GM11168 (cell line): Measurements from ENCODE around the gene ADTRP.

Source experiments
- in situ Hi-C: fragments of 300-500 bp; cut with MboI; formaldehyde crosslinking; loops from one replicate; pipeline ENCODE4 v1.12.0; 2022; ENCODE audit warnings: low sequenced_read_pairs; ENCODE audit not compliant: unreplicated experiment

Gene ADTRP

GRCh38 chr6:11778036-11778435, 567 bp downstream of the ADTRP start:
- in situ Hi-C loops, result no loop called here

GRCh38 chr6:11775791-11776409, 2.7 kb downstream of the ADTRP start:
- in situ Hi-C loops, result no loop called here

- in situ Hi-C loops, result no loop called here
Observed at GRCh38 chr6:11774426-11774825, 4.2 kb downstream of the ADTRP start.

DNA sequence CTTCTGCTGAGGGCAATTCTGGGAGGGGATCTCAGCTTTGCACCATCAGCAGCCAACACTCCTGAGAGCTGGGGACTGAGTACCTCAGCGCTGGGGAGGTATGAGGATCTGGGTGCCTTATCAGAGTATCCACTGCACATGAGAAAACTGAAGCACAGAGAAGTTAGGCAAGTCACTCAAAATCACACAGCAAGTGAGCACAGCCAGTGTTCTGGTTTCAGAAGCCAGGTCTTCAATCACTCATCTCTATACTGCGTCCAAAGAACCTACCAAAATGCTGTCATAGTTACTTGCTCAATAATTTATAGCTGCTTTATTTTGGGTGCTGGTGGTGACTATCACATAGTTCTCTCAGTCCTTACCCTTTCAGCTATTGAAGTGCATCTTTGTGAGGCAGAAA, 5.0 kb downstream of the ADTRP start:
- in situ Hi-C loops, result no loop called here

DNA sequence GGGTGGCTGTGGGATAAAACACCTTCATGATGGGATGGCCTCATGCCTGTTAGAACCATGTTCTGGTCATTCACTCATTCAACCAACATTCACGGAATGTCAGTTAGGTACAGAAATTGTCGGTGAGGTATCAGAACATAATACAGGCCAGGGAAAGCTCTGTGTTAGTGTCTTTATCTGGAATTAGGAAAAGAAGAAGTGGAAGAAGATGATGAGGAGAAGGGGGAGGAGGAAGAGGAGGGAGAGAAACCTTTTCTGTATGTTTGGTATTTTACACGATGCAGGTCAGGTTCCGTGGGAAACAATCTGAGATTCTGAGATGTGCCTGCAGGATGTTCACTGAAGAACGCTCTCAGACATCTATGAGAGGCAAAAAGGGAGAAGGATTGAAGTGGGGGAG, 5.6 kb downstream of the ADTRP start:
- in situ Hi-C loops, result no loop called here

GRCh38 chr6:11772109-11772825, 6.3 kb downstream of the ADTRP start:
- in situ Hi-C loops, result no loop called here

DNA sequence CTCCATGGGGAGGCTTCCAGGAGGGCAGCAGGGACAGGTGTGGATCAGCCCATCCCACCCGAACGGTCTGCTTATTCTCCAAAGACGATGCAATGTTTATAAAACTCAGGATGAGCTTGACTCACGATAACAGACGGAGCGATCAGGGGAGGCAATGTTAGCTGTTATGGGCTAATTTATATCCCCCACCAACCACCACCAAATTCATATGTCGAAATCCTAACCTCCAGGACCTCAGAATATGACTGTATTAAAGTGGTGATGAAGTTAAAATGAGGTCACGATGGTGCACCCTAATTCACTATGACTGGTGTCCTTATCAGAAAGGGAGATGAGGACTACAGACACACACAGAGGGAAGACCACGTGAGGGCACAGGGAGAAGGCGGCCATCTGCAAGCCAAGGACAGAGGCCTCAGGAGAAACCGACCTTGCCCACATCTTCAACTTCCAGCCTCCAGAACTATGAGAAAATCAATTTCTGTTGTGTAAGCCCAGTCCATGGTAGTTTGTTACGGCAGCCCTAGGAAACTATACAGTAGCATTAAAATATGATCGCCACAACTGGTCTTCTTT, 7.0 kb downstream of the ADTRP start:
- in situ Hi-C loops, result no loop called here

DNA sequence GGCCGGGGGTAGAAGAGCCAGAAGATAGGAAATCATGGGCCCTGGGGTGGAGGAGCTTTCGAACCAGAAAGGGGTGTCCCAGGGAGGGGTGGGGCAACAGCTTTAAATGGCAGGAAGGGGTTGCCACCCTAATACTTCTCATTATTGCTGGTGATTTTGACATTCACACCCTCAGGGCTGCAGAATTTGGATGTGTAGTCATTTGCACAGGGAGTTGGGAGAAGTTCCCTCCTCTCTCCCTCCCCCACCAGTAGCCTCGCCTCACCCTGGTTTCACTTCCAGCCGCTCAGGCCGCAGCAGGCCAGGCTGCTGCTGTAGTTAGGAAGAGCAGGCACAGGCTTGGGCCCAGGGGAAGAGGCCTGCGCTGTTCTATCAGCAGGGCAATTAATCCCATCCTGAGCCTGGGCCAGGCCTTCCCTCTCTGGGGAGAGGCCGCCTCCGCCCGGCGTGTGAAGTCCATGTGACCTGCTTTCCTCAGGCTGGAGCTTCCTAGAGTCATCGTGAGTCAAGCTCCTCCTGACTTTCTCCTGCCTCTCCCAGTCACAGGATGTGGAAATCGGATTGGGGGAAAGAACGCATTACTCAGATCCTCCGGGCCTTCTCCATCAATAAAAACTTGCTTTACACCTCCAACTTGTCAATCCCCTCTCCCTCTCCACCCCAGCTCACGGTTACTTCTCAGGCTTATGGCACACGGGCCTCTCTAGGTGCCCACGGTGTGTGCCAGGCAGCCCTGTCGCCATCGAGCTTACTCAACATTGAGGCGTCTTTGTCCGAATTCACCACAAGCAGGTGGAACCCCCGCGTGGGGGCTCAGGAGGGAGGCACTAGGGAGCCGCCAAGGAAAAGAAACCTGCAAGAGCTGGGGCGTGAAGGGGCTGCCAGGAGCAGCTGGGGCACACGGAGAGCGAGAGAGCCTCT, 7.8 kb downstream of the ADTRP start:
- in situ Hi-C loops, result no loop called here

- in situ Hi-C loops, result no loop called here
Observed at GRCh38 chr6:11769811-11770545, 8.6 kb downstream of the ADTRP start.

GRCh38 chr6:11769244-11769643, 9.4 kb downstream of the ADTRP start:
- in situ Hi-C loops, result no loop called here

GRCh38 chr6:11767978-11768756, 10.4 kb downstream of the ADTRP start:
- in situ Hi-C loops, result no loop called here

DNA sequence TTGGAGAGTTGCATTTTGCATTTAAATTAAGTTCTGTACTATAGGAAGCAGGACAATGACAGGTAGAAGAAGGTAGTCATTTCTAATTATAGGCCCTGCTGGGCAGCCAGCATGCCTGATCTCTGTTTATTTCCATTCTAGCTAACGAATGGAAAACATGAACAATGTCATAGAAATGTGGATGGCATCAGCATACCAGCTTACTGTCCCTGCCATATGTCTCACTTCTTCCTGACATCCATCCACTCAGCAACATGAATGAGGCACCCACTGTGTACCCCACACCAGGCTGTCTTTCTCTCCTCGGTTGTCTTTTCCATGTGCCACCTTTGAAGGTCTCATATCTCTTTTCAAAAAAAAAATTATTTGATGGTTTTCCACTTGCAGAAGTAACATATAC, 11.1 kb downstream of the ADTRP start:
- in situ Hi-C loops, result no loop called here

DNA sequence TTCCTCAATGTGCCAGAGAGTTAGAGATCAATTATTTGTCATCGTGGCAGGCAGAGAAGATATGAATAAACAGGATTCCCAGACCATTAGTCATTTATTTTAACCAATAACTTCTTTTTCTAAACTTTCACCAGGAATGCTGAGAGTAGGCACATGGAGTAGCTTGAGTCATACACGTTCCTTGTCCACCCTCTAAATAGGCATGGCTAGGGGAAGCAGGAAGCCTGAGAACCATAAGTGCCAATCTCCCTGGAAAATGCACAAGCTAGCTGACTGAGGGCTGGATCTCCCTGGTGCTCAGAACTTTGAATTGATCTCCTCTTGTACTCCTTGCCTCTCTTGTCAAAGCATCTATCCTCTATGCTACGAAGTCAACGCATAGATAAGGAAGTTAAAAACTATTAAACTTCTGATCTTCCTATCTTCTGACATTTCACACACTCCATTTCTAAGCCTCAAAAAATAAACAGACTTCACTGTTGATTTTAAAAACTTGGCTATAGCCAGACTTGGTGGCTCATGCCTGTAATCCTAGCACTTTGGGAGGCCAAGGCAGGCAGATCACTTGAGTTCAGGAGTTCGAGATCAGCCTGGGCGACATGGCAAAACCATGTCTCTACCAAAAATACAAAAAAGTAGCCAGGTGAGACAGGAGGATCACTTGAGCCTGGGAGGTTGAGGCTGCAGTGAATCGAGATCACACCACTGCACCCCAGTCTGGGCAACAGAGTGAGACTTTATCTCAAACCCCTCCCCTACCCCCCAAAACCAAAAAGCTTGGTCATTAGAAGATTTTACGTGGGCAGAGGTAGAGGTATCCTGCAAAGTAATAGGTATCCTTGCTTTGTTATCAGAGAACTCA, 11.8 kb downstream of the ADTRP start:
- in situ Hi-C loops, result no loop called here

DNA sequence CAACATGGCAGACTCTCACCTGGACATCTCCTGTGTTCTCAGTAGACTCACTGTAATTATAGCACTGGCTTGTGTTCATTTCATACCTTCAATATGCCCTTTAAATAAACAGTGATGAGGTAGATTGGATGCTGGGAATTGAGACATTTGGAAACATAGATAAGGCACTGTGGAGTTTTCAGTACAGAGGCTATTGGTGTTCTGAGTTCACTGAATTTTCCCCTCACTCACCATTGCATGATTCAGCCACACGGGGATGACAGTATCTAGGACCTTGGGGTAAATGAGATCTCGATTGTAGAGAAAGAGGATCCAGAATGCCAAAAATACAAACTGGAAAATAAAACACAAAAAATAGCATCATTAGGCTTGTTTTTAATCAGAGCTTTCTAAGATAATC, 12.6 kb downstream of the ADTRP start:
- in situ Hi-C loops, result no loop called here

- in situ Hi-C loops, result no loop called here
Observed at GRCh38 chr6:11764250-11764604, 14.4 kb downstream of the ADTRP start.

DNA sequence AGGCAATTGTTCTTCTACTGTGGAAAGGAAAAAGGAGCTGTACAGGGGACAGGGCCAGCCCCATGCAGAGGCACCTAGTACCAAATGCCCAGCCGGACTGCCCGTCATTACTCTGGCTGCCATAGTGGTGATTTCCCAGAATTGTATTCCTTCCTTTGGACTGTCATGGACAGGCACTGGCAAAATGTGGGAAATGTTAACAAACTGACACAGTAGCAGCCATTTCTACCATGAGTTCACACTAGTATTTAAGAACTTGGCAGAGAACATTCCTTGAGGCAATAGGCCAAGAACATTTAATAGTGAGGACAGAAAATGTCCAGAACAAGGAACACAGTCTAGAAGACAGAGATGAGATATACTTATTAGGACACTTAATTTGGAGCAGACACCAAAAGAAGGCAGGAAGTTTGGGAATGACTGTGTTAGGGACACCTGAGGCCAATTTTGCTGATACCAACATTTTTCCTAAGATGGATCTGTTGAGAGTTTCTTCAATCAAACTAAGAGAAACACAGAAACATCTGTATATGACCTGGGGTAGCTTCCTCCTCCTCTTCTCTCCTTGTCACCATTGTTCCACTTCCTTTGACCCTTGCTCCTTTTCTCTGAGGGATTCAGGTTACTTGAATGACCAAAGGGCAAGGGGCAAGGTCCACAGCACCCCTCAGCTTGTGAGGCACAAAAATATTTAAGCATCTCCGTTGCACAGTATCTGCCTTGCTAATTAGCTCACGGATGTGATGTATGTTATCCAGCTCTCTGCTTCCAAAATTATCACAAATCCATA, 14.9 kb downstream of the ADTRP start:
- in situ Hi-C loops, result no loop called here

- in situ Hi-C loops, result no loop called here
Observed at GRCh38 chr6:11762794-11763459, 15.7 kb downstream of the ADTRP start.
